WTC11 (cell line): ENCODE data around the gene VPREB3. TPM values are rescaled to one million over a fixed set of nuclear protein-coding genes. Genes with fewer than 3 reads are reported as not detected.

ENCODE experiments used
- ATAC-seq: fragments of 200-7000 bp; cut with Tn5 transposase; 2 replicates; pipeline ENCODE4 v1.10.0; 2021; ENCODE audit warnings: mild to moderate bottlenecking, moderate library complexity
- CTCF ChIA-PET: fragments of 300-600 bp; sonication (Branson Sonifier 250); formaldehyde crosslinking; loops from one replicate; lab custom pipeline; 2021; ENCODE audit warnings: antibody characterized with exemption; lab: Charles Lee
- POLR2A ChIA-PET: fragments of 350-600 bp; sonication (Branson Sonifier 250); formaldehyde crosslinking; loops from one replicate; lab custom pipeline; 2021; ENCODE audit warnings: antibody characterized with exemption; lab: Charles Lee
- DNase-seq: peaks from one replicate; pipeline ENCODE4 v3.0.0; 2021; ENCODE audit warnings: low spot score
- H3K27ac Mint-ChIP-seq: 2 replicates; pipeline ENCODE4 v1.8.0; 2021; ENCODE audit warnings: mixed read lengths
- H3K27me3 Mint-ChIP-seq: 2 replicates; pipeline ENCODE4 v1.8.0; 2021; ENCODE audit warnings: low read depth, mild to moderate bottlenecking, moderate library complexity, mixed read lengths
- H3K36me3 Mint-ChIP-seq: 2 replicates; pipeline ENCODE4 v1.8.0; 2021; ENCODE audit warnings: mixed read lengths
- H3K4me1 Mint-ChIP-seq: 2 replicates; pipeline ENCODE4 v1.8.0; 2022; ENCODE audit warnings: mixed read lengths
- H3K4me3 Mint-ChIP-seq: 2 replicates; pipeline ENCODE4 v1.8.0; 2021; ENCODE audit warnings: mild to moderate bottlenecking, moderate library complexity, mixed read lengths
- H3K9me3 Mint-ChIP-seq: 2 replicates; pipeline ENCODE4 v1.8.0; 2021; ENCODE audit warnings: mixed read lengths
- HMGXB4 ChIP-seq: sonication (generic); formaldehyde crosslinking; IDR thresholded peaks from 2 replicates; pipeline ENCODE4 v1.8.1; 2023; ENCODE audit warnings: mild to moderate bottlenecking, moderate library complexity, missing genetic modification reagents
- TP53 ChIP-seq: sonication (generic); formaldehyde crosslinking; IDR thresholded peaks from 2 replicates; pipeline ENCODE4 v1.8.1; 2023; ENCODE audit warnings: mild to moderate bottlenecking, missing genetic modification reagents
- ZNF138 ChIP-seq: sonication (generic); formaldehyde crosslinking; conservative IDR thresholded peaks from 2 replicates; pipeline ENCODE4 v1.8.1; 2022; ENCODE audit warnings: mild to moderate bottlenecking, moderate library complexity, missing genetic modification reagents
- total RNA-seq: library from RNA; stranded (reverse); gene quantifications from 3 replicates; pipeline ENCODE4 v1.2.3, GENCODE V29; 2021
- TF ChIP-seq, protein P1 (sequence below): sonication (generic); formaldehyde crosslinking; IDR thresholded peaks from 2 replicates; pipeline ENCODE4 v1.8.0; 2022; ENCODE audit warnings: missing genetic modification reagents
- TF ChIP-seq, protein P2 (sequence below): fragments of 200-600 bp; IDR thresholded peaks from 2 replicates; pipeline ENCODE4 v1.8.0; 2022; ENCODE audit warnings: antibody characterized with exemption
- TF ChIP-seq, protein P3 (sequence below): sonication (generic); formaldehyde crosslinking; conservative IDR thresholded peaks from 2 replicates; pipeline ENCODE4 v1.8.1; 2023; ENCODE audit warnings: mild to moderate bottlenecking, low read depth, missing genetic modification reagents, moderate library complexity
- TF ChIP-seq, protein P4 (sequence below): sonication (generic); formaldehyde crosslinking; IDR thresholded peaks from 2 replicates; pipeline ENCODE4 v1.8.0; 2022; ENCODE audit warnings: mild to moderate bottlenecking, missing genetic modification reagents

VPREB3 gene
- total RNA-seq, 1 experiment from 2014 or later, result 0.81 TPM

DNA sequence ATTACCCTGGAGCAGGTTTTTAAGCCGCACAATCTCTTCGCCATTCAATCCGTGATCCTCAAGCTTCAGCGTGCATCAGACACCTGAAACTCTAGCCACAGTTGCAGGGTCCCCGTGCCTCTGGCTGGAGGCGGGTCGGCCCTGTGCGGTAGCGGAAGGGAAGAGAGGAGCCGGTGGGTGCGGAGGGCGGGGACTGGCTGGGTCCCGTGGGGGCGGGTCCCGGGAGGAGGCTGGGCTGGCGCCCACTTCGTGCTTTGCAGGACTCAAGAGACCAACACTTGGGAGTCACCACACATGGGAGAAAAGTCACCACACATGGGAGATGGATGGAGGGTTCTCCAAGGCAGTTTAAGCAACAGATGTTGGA, 9.3 kb upstream of the VPREB3 start (continued):
- TF ChIP-seq HMGXB4 (CRISPR knock-in tag) (no peak), ZNF138 (CRISPR knock-in tag) (no peak)
- TF ChIP-seq, protein P1, sequence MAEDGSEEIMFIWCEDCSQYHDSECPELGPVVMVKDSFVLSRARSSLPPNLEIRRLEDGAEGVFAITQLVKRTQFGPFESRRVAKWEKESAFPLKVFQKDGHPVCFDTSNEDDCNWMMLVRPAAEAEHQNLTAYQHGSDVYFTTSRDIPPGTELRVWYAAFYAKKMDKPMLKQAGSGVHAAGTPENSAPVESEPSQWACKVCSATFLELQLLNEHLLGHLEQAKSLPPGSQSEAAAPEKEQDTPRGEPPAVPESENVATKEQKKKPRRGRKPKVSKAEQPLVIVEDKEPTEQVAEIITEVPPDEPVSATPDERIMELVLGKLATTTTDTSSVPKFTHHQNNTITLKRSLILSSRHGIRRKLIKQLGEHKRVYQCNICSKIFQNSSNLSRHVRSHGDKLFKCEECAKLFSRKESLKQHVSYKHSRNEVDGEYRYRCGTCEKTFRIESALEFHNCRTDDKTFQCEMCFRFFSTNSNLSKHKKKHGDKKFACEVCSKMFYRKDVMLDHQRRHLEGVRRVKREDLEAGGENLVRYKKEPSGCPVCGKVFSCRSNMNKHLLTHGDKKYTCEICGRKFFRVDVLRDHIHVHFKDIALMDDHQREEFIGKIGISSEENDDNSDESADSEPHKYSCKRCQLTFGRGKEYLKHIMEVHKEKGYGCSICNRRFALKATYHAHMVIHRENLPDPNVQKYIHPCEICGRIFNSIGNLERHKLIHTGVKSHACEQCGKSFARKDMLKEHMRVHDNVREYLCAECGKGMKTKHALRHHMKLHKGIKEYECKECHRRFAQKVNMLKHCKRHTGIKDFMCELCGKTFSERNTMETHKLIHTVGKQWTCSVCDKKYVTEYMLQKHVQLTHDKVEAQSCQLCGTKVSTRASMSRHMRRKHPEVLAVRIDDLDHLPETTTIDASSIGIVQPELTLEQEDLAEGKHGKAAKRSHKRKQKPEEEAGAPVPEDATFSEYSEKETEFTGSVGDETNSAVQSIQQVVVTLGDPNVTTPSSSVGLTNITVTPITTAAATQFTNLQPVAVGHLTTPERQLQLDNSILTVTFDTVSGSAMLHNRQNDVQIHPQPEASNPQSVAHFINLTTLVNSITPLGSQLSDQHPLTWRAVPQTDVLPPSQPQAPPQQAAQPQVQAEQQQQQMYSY (CRISPR knock-in tag), result 0 out of 2 replicates have a peak, but pooled peaks have one; percentile 2
- TF ChIP-seq, protein P2, sequence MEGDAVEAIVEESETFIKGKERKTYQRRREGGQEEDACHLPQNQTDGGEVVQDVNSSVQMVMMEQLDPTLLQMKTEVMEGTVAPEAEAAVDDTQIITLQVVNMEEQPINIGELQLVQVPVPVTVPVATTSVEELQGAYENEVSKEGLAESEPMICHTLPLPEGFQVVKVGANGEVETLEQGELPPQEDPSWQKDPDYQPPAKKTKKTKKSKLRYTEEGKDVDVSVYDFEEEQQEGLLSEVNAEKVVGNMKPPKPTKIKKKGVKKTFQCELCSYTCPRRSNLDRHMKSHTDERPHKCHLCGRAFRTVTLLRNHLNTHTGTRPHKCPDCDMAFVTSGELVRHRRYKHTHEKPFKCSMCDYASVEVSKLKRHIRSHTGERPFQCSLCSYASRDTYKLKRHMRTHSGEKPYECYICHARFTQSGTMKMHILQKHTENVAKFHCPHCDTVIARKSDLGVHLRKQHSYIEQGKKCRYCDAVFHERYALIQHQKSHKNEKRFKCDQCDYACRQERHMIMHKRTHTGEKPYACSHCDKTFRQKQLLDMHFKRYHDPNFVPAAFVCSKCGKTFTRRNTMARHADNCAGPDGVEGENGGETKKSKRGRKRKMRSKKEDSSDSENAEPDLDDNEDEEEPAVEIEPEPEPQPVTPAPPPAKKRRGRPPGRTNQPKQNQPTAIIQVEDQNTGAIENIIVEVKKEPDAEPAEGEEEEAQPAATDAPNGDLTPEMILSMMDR, result no peak

DNA sequence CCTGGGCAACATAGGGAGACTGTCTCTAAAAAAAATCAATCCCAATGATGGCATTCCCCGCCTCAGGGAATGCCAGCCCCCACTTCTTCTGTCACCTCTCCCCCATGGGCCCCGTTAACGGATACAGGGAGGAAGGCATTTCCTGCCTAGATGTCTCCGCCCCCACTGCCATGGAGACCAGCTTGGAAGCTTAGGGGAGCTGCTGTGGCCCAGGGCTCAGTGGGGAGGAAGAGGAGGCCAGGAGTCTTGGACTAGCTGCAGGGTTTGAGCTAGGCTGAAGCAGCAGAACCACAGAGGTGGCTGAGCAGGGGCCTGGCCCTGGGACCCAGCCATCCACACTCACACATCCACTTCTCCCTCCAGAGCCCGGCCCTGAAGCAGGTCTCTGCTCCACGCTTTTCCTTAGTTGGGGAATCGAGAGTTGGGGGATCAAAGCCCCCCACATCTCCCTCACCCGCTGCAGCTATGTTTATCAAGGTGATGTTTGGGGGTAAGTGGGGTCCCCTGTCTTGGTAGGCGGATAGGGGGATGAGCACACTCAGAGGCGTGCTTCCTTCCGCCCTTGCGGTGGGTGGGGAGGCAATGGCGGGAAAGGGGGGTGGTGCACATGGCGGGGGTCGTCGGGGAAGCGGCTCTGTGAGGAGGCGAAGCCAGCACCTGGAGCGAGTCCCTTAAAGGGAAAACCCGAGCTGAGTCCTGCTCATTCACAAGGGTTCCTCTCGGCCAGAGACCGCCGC, 8.8 kb upstream of the VPREB3 start, which contains the start of gene C22orf15:
Gene C22orf15, plus strand, starts transcription at position 149 of the 737 bp plus-strand sequence. Its CDS starts 317 bp downstream, at position 466.
- CTCF ChIA-PET, result interaction anchor here (0.7 to 2.0 kb wide), 7 partner anchors 8 to 803 kb away, joined by 3 to 15 read pairs (median 4); partner anchors contain the start of genes SLC2A11 and ZNF70

More for the DNA sequence above, 8.8 kb upstream of the VPREB3 start, which contains the start of gene C22orf15:
- Mint-ChIP-seq H3K4me3 (peak within 1 kb of the TSS; percentile 50), H3K36me3 (peaks cover 2% of the 10 kb centered on the region), H3K4me1 (peaks cover 29% of the 10 kb centered on the region), H3K27me3 (peaks cover 5% of the 10 kb centered on the region), H3K27ac (peak within 1 kb of the TSS; percentile 70; the same call in 1 of the 2 replicates), H3K9me3 (no peaks in the 10 kb centered on the region)
- ATAC-seq (peak; percentile 57), DNase-seq (peak; percentile 65)
- POLR2A ChIA-PET, result interaction anchor here (1.5 kb wide), 1 partner anchor 95 kb away, joined by 3 read pairs; the partner anchor contains the start of gene SLC2A11
- TF ChIP-seq, protein P3, sequence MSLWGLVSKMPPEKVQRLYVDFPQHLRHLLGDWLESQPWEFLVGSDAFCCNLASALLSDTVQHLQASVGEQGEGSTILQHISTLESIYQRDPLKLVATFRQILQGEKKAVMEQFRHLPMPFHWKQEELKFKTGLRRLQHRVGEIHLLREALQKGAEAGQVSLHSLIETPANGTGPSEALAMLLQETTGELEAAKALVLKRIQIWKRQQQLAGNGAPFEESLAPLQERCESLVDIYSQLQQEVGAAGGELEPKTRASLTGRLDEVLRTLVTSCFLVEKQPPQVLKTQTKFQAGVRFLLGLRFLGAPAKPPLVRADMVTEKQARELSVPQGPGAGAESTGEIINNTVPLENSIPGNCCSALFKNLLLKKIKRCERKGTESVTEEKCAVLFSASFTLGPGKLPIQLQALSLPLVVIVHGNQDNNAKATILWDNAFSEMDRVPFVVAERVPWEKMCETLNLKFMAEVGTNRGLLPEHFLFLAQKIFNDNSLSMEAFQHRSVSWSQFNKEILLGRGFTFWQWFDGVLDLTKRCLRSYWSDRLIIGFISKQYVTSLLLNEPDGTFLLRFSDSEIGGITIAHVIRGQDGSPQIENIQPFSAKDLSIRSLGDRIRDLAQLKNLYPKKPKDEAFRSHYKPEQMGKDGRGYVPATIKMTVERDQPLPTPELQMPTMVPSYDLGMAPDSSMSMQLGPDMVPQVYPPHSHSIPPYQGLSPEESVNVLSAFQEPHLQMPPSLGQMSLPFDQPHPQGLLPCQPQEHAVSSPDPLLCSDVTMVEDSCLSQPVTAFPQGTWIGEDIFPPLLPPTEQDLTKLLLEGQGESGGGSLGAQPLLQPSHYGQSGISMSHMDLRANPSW, result no peak
- TF ChIP-seq, protein P4, sequence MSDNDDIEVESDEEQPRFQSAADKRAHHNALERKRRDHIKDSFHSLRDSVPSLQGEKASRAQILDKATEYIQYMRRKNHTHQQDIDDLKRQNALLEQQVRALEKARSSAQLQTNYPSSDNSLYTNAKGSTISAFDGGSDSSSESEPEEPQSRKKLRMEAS (CRISPR knock-in tag), result peak; percentile 73; the same call in 1 of the 2 replicates
- TF ChIP-seq, protein P1 (CRISPR knock-in tag), result 0 out of 2 replicates have a peak, but pooled peaks have one; percentile 10
- TF ChIP-seq TP53 (CRISPR knock-in tag), result peak; percentile 62; the same call in 1 of the 2 replicates
